Measurements from ENCODE around the gene DNAJB8. TPM values are rescaled to one million over a fixed set of nuclear protein-coding genes. Genes with fewer than 3 reads are reported as not detected.

The DNAJB8 gene
- total RNA-seq, 1 donor from 2014 or later, result not detected

GRCh38 chr3:128462341-128462910 is 4.3 kb downstream of the DNAJB8 start:
- no peak overlapping the region for H3K27ac Mint-ChIP-seq (ENCODE audit: unreplicated experiment)
- TF ChIP-seq EZH2 (IDR thresholded peaks at IDR 0.05; ENCODE audit: insufficient read depth, low read length) (no peak), CTCF (IDR thresholded peaks at IDR 0.05; ENCODE audit: insufficient read depth, low read depth, low read length) (no peak)
- H3K36me3 ChIP-seq (ENCODE audit: insufficient read depth, low read length), result no peaks in the 10 kb centered on the region
- H3K9me3 Mint-ChIP-seq (ENCODE audit: unreplicated experiment), result peaks cover 12% of the 10 kb centered on the region
- H3K9ac ChIP-seq (ENCODE audit: low read length), result no peak overlapping the region
- H3K36me3 Mint-ChIP-seq (ENCODE audit: low read depth, unreplicated experiment), result no peaks in the 10 kb centered on the region
- H3K27me3 Mint-ChIP-seq (ENCODE audit: low read depth, unreplicated experiment), result peaks cover 87% of the 10 kb centered on the region
- peaks cover 1% of the 10 kb centered on the region for H3K4me1 Mint-ChIP-seq (ENCODE audit: low read depth, unreplicated experiment)
- no peak for FAIRE-seq
- no peaks in the 10 kb centered on the region for H3K4me1 ChIP-seq (ENCODE audit: insufficient read depth, low read length)
- no peak overlapping the region for H3K27ac ChIP-seq (ENCODE audit: low read depth, low read length)
- H3K4me2 ChIP-seq (ENCODE audit: low read length), result no peak overlapping the region
- no peak overlapping the region for H2AFZ ChIP-seq (ENCODE audit: low read depth, low read length)
- H3K9me3 ChIP-seq (ENCODE audit: insufficient read depth, low read depth, low read length), result no peaks in the 10 kb centered on the region
- no peak overlapping the region for H3K4me3 ChIP-seq (ENCODE audit: insufficient read depth, low read depth, low read length)
- H3K79me2 ChIP-seq (ENCODE audit: insufficient read depth, low read length), result no peaks in the 10 kb centered on the region
- no peak overlapping the region for H3K4me3 Mint-ChIP-seq (ENCODE audit: unreplicated experiment)
- peaks cover 29% of the 10 kb centered on the region for H3K27me3 ChIP-seq (ENCODE audit: insufficient read depth, low read length)
- DNase-seq (ENCODE audit: low read depth), result no peak
- no peaks in the 10 kb centered on the region for H4K20me1 ChIP-seq (ENCODE audit: insufficient read depth, low read length)

GRCh38 chr3:128461731-128462130 is 5.0 kb downstream of the DNAJB8 start:
- Mint-ChIP-seq H3K4me1 (ENCODE audit: low read depth, unreplicated experiment) (no peaks in the 10 kb centered on the region), H3K9me3 (ENCODE audit: unreplicated experiment) (peaks cover 9% of the 10 kb centered on the region), H3K27me3 (ENCODE audit: low read depth, unreplicated experiment) (peaks cover 80% of the 10 kb centered on the region), H3K36me3 (ENCODE audit: low read depth, unreplicated experiment) (no peaks in the 10 kb centered on the region), H3K27ac (ENCODE audit: unreplicated experiment) (no peak overlapping the region), H3K4me3 (ENCODE audit: unreplicated experiment) (no peak overlapping the region)
- no peaks in the 10 kb centered on the region for H3K9me3 ChIP-seq (ENCODE audit: insufficient read depth, low read depth, low read length)
- no peak overlapping the region for H3K4me2 ChIP-seq (ENCODE audit: low read length)
- DNase-seq (ENCODE audit: low read depth) (no peak), FAIRE-seq (no peak)
- H3K27me3 ChIP-seq (ENCODE audit: insufficient read depth, low read length), result peaks cover 25% of the 10 kb centered on the region
- H3K27ac ChIP-seq (ENCODE audit: low read depth, low read length), result no peak overlapping the region
- H3K9ac ChIP-seq (ENCODE audit: low read length), result no peak overlapping the region
- no peak overlapping the region for H3K4me3 ChIP-seq (ENCODE audit: insufficient read depth, low read depth, low read length)
- no peaks in the 10 kb centered on the region for H3K4me1 ChIP-seq (ENCODE audit: insufficient read depth, low read length)
- TF ChIP-seq CTCF (IDR thresholded peaks at IDR 0.05; ENCODE audit: insufficient read depth, low read depth, low read length) (no peak), EZH2 (IDR thresholded peaks at IDR 0.05; ENCODE audit: insufficient read depth, low read length) (no peak)
- no peaks in the 10 kb centered on the region for H4K20me1 ChIP-seq (ENCODE audit: insufficient read depth, low read length)
- no peak overlapping the region for H2AFZ ChIP-seq (ENCODE audit: low read depth, low read length)
- no peaks in the 10 kb centered on the region for H3K36me3 ChIP-seq (ENCODE audit: insufficient read depth, low read length)
- H3K79me2 ChIP-seq (ENCODE audit: insufficient read depth, low read length), result no peaks in the 10 kb centered on the region

- H3K9ac ChIP-seq (ENCODE audit: low read length), result no peak overlapping the region
- H3K4me1 Mint-ChIP-seq (ENCODE audit: low read depth, unreplicated experiment), result no peaks in the 10 kb centered on the region
- no peaks in the 10 kb centered on the region for H3K79me2 ChIP-seq (ENCODE audit: insufficient read depth, low read length)
- FAIRE-seq (no peak), DNase-seq (ENCODE audit: low read depth) (no peak)
- H3K36me3 ChIP-seq (ENCODE audit: insufficient read depth, low read length), result no peaks in the 10 kb centered on the region
- TF ChIP-seq EZH2 (IDR thresholded peaks at IDR 0.05; ENCODE audit: insufficient read depth, low read length) (no peak), CTCF (IDR thresholded peaks at IDR 0.05; ENCODE audit: insufficient read depth, low read depth, low read length) (no peak)
- H3K9me3 ChIP-seq (ENCODE audit: insufficient read depth, low read depth, low read length), result no peaks in the 10 kb centered on the region
- H4K20me1 ChIP-seq (ENCODE audit: insufficient read depth, low read length), result no peaks in the 10 kb centered on the region
- no peak overlapping the region for H2AFZ ChIP-seq (ENCODE audit: low read depth, low read length)
- H3K27ac Mint-ChIP-seq (ENCODE audit: unreplicated experiment), result no peak overlapping the region
- peaks cover 3% of the 10 kb centered on the region for H3K9me3 Mint-ChIP-seq (ENCODE audit: unreplicated experiment)
- H3K4me1 ChIP-seq (ENCODE audit: insufficient read depth, low read length), result no peaks in the 10 kb centered on the region
- H3K4me2 ChIP-seq (ENCODE audit: low read length), result no peak overlapping the region
- H3K27me3 Mint-ChIP-seq (ENCODE audit: low read depth, unreplicated experiment), result peaks cover 79% of the 10 kb centered on the region
- no peak overlapping the region for H3K27ac ChIP-seq (ENCODE audit: low read depth, low read length)
- peaks cover 3% of the 10 kb centered on the region for H3K36me3 Mint-ChIP-seq (ENCODE audit: low read depth, unreplicated experiment)
- H3K4me3 Mint-ChIP-seq (ENCODE audit: unreplicated experiment), result no peak overlapping the region
- peaks cover 33% of the 10 kb centered on the region for H3K27me3 ChIP-seq (ENCODE audit: insufficient read depth, low read length)
- H3K4me3 ChIP-seq (ENCODE audit: insufficient read depth, low read depth, low read length), result no peak overlapping the region
Measured at GRCh38 chr3:128459461-128459820, 7.2 kb downstream of the DNAJB8 start.
